Measurements from ENCODE around the gene NKAIN2. TPM values are rescaled to one million over a fixed set of nuclear protein-coding genes. Genes with fewer than 3 reads are reported as not detected.

The NKAIN2 gene
- total RNA-seq, 1 donor from 2014 or later, result not detected

DNA sequence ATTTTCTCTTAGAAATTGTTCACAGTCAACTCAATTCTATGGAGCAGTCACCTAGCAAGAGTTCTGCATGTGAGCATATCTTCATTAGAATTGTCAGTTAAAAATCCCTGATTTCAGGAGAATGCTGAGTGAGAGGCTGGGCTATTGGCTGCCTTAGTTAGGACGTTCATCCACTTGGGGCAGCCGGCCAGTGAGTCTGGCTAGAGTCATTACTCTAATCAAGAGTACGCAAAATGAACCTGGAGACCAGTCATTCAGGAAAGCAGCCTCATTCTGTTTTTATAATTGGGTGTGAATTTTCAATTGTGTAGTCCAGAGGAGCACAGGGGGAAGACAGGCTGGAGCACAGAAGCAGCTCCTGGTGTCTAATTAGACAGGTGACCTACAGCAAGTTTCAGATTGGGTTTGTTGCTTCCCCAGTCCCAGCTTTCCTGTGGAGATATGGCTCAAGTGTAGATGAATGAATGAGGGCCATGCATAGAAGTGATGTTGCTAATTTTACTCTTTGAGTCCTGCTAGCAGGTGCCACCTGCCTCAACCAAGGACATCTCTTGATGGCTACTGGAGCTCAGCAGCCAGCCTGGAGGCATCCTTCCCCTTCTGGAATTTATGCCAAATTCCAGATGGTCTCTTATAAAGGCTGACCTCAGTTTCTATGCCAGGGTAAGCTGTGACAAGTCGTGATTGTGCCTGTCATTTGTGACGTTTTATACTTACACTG lies 265.7 kb downstream of the NKAIN2 start:
- Histone ChIP-seq H3K27ac (no peak overlapping the region), H3K9me3 (no peaks in the 10 kb centered on the region), H3K36me3 (no peaks in the 10 kb centered on the region), H3K27me3 (no peaks in the 10 kb centered on the region), H3K4me3 (no peak overlapping the region), H3K4me1 (no peaks in the 10 kb centered on the region)
- intact Hi-C loops (cut with DNase I), result no loop called here
- no peak for TF ChIP-seq CTCF (IDR thresholded peaks at IDR 0.05)
- ATAC-seq, result no peak
- DNase-seq, result no peak

GRCh38 chr6:124073021-124073420 lies 269.4 kb downstream of the NKAIN2 start:
- Histone ChIP-seq H3K36me3 (no peaks in the 10 kb centered on the region), H3K4me3 (no peak overlapping the region), H3K27me3 (no peaks in the 10 kb centered on the region), H3K9me3 (no peaks in the 10 kb centered on the region), H3K27ac (no peak overlapping the region), H3K4me1 (no peaks in the 10 kb centered on the region)
- TF ChIP-seq CTCF (IDR thresholded peaks at IDR 0.05), result no peak
- ATAC-seq (no peak), DNase-seq (no peak)
- intact Hi-C loops (cut with DNase I), result no loop called here

DNA sequence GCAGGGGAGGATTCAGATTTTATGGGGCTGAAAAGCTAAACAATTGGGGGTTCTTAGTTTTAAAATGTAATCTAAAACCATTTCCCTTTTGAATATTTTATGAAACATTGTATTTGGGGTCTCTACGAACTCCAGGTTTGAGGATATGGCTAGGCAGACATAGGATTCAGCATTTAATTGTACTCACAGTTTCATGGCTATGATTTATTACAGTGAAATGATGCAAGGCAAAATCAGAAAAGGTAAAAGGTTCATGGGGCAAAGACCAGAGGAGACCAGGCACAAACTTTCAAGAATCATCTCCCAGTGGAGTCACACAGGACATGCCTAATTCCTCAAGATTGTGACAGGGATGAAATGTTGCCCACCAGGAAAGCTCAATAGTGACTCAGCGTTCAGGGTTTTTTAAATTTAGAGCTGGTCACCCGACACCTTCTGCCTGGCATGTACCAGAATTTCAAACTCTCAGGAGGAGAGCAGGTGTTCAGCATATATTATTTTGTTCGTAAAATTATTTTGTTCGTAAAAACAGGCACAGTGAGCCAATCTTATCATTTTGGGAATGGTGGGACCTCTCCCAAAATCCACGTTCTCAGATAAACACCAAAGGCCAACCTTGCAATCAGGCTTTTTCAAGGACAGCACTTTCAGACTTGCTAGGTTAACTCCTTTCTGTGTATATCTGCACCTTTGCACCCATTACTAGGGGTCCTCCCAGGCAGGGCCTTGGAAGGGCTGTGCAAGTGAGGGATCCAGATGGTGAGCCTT lies 270.3 kb downstream of the NKAIN2 start:
- ATAC-seq (no peak), DNase-seq (no peak)
- Histone ChIP-seq H3K27me3 (no peaks in the 10 kb centered on the region), H3K36me3 (no peaks in the 10 kb centered on the region), H3K4me1 (no peaks in the 10 kb centered on the region), H3K4me3 (no peak overlapping the region), H3K9me3 (no peaks in the 10 kb centered on the region), H3K27ac (no peak overlapping the region)
- TF ChIP-seq CTCF (IDR thresholded peaks at IDR 0.05), result no peak
- intact Hi-C loops (cut with DNase I), result no loop called here

DNA sequence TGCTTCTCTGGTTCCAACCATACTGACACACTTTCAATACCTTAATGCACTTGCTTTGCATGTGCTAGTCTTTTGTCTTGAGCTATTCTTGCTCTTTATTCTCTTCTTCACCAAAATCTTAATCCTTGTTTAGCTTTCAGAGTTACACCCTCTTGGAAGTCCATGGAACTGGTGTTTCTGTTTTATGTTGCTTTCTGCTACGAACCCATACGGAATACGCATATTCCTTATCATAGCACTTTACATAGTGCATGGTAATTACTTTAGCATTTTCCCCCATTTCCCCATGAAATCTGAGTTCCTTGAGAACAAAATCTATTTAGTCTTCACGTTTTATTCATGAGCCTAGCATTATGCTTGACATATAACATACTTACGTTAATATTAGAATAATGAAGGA lies 270.9 kb downstream of the NKAIN2 start:
- no peak for ATAC-seq
- Histone ChIP-seq H3K27me3 (no peaks in the 10 kb centered on the region), H3K9me3 (no peaks in the 10 kb centered on the region), H3K4me3 (no peak overlapping the region), H3K4me1 (no peaks in the 10 kb centered on the region), H3K27ac (no peak overlapping the region), H3K36me3 (no peaks in the 10 kb centered on the region)
- intact Hi-C loops (cut with DNase I), result no loop called here
- no peak for DNase-seq
- TF ChIP-seq CTCF (IDR thresholded peaks at IDR 0.05), result no peak

GRCh38 chr6:124076336-124077048 lies 272.8 kb downstream of the NKAIN2 start:
- Histone ChIP-seq H3K4me3 (no peak overlapping the region), H3K9me3 (no peaks in the 10 kb centered on the region), H3K36me3 (no peaks in the 10 kb centered on the region), H3K27ac (no peak overlapping the region), H3K27me3 (no peaks in the 10 kb centered on the region), H3K4me1 (no peaks in the 10 kb centered on the region)
- DNase-seq (no peak), ATAC-seq (no peak)
- TF ChIP-seq CTCF (IDR thresholded peaks at IDR 0.05), result no peak
- intact Hi-C loops (cut with DNase I), result no loop called here
